BE2C (cell line): Measurements from ENCODE around the gene HOXA6.

Experiments
- DNase-seq: peaks from one replicate; pipeline ENCODE4 v3.0.0-alpha.2; 2020
- H3K27me3 ChIP-seq: fragments of 250-450 bp; sonication (Bioruptor Pico); 2 replicates; pipeline ENCODE4 v1.5.1; 2020; ENCODE audit warnings: mild to moderate bottlenecking
- H3K36me3 ChIP-seq: fragments of 250-450 bp; sonication (Bioruptor Pico); 2 replicates; pipeline ENCODE4 v1.5.1; 2020; ENCODE audit warnings: mild to moderate bottlenecking
- H3K4me1 ChIP-seq: fragments of 250-450 bp; sonication (Bioruptor Pico); 2 replicates; pipeline ENCODE4 v1.5.1; 2020
- H3K4me3 ChIP-seq: 2 replicates; pipeline ENCODE4 v1.5.1; 2011; ENCODE audit warnings: low read depth, low read length
- H3K9me3 ChIP-seq: fragments of 250-450 bp; sonication (Bioruptor Pico); 2 replicates; pipeline ENCODE4 v1.5.1; 2020
- TF ChIP-seq, protein P1 (sequence below): IDR thresholded peaks from 2 replicates; pipeline ENCODE4 v1.5.1; 2012; ENCODE audit warnings: mild to moderate bottlenecking, low read depth, low read length

Gene HOXA6

GRCh38 chr7:27173511-27173955 lies 26.0 kb upstream of the HOXA6 start:
- H3K36me3 ChIP-seq: no peaks in the 10 kb centered on the region

GRCh38 chr7:27172823-27173510 lies 25.4 kb upstream of the HOXA6 start:
- Histone ChIP-seq H3K36me3 (no peaks in the 10 kb centered on the region), H3K27me3 (peaks cover 100% of the 10 kb centered on the region), H3K4me3 (no peak overlapping the region), H3K9me3 (no peaks in the 10 kb centered on the region; the same call in 1 of the 2 replicates), H3K4me1 (no peaks in the 10 kb centered on the region)
- no peak for DNase-seq
- TF ChIP-seq, protein P1, sequence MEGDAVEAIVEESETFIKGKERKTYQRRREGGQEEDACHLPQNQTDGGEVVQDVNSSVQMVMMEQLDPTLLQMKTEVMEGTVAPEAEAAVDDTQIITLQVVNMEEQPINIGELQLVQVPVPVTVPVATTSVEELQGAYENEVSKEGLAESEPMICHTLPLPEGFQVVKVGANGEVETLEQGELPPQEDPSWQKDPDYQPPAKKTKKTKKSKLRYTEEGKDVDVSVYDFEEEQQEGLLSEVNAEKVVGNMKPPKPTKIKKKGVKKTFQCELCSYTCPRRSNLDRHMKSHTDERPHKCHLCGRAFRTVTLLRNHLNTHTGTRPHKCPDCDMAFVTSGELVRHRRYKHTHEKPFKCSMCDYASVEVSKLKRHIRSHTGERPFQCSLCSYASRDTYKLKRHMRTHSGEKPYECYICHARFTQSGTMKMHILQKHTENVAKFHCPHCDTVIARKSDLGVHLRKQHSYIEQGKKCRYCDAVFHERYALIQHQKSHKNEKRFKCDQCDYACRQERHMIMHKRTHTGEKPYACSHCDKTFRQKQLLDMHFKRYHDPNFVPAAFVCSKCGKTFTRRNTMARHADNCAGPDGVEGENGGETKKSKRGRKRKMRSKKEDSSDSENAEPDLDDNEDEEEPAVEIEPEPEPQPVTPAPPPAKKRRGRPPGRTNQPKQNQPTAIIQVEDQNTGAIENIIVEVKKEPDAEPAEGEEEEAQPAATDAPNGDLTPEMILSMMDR: no peak

More at GRCh38 chr7:27173511-27173955, 26.0 kb upstream of the HOXA6 start:
- Histone ChIP-seq H3K27me3 (peaks cover 100% of the 10 kb centered on the region), H3K4me1 (no peaks in the 10 kb centered on the region), H3K4me3 (no peak overlapping the region), H3K9me3 (no peaks in the 10 kb centered on the region; the same call in 1 of the 2 replicates)
- DNase-seq: no peak
- TF ChIP-seq, protein P1: no peak

GRCh38 chr7:27172315-27172774 lies 24.8 kb upstream of the HOXA6 start:
- peak; percentile 1 for DNase-seq
- H3K27me3 ChIP-seq: peaks cover 100% of the 10 kb centered on the region

DNA sequence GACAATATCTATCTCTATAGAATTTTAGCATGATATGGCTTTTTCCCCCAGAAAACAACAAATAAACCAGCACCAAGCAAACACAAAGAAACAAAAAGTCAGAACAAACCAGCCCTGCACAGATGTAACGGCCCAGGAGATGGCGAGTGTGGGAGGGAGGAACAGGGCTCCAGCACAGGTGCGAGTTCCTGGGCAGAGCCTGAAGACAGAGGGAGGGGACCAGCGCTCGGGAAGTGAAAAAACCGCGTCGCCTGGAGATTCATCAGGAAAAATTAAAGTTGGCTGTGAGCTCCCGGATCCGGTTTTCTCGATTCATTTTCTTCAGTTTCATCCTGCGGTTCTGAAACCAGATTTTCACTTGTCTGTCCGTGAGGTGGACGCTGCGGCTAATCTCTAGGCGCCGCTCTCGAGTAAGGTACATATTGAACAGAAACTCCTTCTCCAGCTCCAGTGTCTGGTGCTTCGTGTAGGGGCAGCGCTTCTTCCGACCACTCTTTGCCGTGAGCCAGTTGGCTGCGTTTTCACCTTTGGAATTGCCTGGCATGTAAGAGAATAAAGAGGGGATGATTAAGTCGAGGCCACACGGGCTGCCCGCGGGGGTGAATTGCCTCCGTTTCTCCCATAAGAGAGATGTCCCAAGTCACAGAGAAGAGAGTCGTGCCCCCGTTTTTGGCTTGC lies 24.2 kb upstream of the HOXA6 start:
- Histone ChIP-seq H3K4me1 (no peaks in the 10 kb centered on the region), H3K36me3 (no peaks in the 10 kb centered on the region), H3K27me3 (peaks cover 100% of the 10 kb centered on the region), H3K9me3 (no peaks in the 10 kb centered on the region; the same call in 1 of the 2 replicates), H3K4me3 (no peak overlapping the region)
- peak; percentile 12 for DNase-seq
- TF ChIP-seq, protein P1: no peak

More at GRCh38 chr7:27172315-27172774, 24.8 kb upstream of the HOXA6 start:
- TF ChIP-seq, protein P1: no peak
- Histone ChIP-seq H3K36me3 (no peaks in the 10 kb centered on the region), H3K9me3 (no peaks in the 10 kb centered on the region; the same call in 1 of the 2 replicates), H3K4me1 (no peaks in the 10 kb centered on the region), H3K4me3 (no peak overlapping the region)

DNA sequence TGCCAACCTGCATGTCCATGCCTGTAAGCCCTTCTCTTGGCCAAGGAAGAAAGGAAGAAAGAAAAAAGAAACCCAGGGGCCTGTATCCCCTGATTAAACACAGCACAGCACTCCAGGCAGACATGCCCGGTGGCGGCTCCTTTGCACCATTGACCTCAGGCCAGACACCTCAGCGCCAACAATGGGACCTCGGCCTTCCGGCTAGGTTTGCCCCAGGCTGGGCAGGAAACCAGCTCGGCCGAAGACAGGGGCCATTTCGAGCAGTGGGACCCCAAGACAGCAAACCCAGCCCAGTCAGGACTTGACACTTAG lies 23.7 kb upstream of the HOXA6 start:
- peaks cover 100% of the 10 kb centered on the region for H3K27me3 ChIP-seq
- peak; percentile 2 for DNase-seq
- no peaks in the 10 kb centered on the region; the same call in 1 of the 2 replicates for H3K9me3 ChIP-seq
- TF ChIP-seq, protein P1: no peak
- no peak overlapping the region for H3K4me3 ChIP-seq
- H3K4me1 ChIP-seq: no peaks in the 10 kb centered on the region
- H3K36me3 ChIP-seq: no peaks in the 10 kb centered on the region
